Suprapubic skin (tissue), 4 donors: ENCODE results near the gene IDI2.

Source experiments
- CTCF ChIP-seq, 2 donors: fragments of 200-600 bp in 1 of 2; fragments of 450-650 bp in 1 of 2; sonication (generic) in 1 of 2; IDR thresholded peaks; one replicate each; pipeline ENCODE4 v1.5.1; 2016 to 2019; ENCODE audit warnings: antibody characterized with exemption in 2 of 2, mild to moderate bottlenecking in 1 of 2, moderate library complexity in 1 of 2
- POLR2A ChIP-seq, 2 donors: fragments of 450-650 bp; IDR thresholded peaks; one replicate each; pipeline ENCODE4 v1.6.1; 2017; ENCODE audit warnings: antibody characterized with exemption in 2 of 2, mild to moderate bottlenecking in 2 of 2, moderate library complexity in 2 of 2
- POLR2AphosphoS5 ChIP-seq, 3 donors: sonication (generic); formaldehyde crosslinking; IDR thresholded peaks; one replicate each; pipeline ENCODE4 v1.6.1; 2017; ENCODE audit warnings: antibody characterized with exemption in 3 of 3

GRCh38 chr10:1074748-1075308 is 49.2 kb upstream of the IDI2 start:
- TF ChIP-seq POLR2AphosphoS5 (IDR thresholded peaks at IDR 0.05) (no peak), POLR2A (IDR thresholded peaks at IDR 0.05) (no peak), CTCF (IDR thresholded peaks at IDR 0.05) (no peak)
